ENCODE results near the gene HRH1.

HRH1 gene

DNA sequence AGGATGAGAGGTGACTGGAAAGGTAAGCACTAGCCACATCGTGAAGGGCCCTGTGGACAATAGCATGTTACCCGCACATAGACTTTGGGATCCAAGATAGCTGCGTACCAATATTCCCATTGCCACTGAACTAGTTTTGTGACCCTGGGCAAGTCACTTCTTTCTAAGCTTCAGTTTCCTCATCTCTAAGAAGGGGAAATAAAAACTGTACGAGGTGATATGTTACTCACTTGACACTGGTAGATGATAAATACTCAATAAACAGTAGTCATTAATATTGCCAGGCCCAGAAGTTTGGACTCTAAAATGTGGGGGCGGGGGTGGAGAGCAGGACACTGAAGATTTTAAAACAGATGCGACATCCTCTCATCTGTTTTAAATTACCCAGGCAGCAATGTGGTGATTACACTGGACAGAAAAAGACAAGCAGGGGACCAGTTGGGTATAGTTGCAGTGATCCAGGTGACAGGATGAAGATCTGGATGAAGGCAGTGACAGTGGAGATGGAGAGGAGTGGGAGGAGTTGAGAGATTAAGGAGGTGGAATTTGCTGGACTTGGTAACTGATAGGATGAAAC lies 120.4 kb downstream of the HRH1 start:
- no peak for TF ChIP-seq CTCF (IDR thresholded peaks at IDR 0.05; ENCODE audit: low read depth, low read length)
- no peaks in the 10 kb centered on the region for H3K9me3 ChIP-seq (ENCODE audit: severe bottlenecking)
- H3K36me3 ChIP-seq = peaks cover 10% of the 10 kb centered on the region
- no peaks in the 10 kb centered on the region for H3K27me3 ChIP-seq (ENCODE audit: insufficient read depth, low read depth, severe bottlenecking)
- H3K4me3 ChIP-seq (ENCODE audit: low read depth, low read length) = no peak overlapping the region
- no peak overlapping the region for H3K27ac ChIP-seq
- no peak for DNase-seq

DNA sequence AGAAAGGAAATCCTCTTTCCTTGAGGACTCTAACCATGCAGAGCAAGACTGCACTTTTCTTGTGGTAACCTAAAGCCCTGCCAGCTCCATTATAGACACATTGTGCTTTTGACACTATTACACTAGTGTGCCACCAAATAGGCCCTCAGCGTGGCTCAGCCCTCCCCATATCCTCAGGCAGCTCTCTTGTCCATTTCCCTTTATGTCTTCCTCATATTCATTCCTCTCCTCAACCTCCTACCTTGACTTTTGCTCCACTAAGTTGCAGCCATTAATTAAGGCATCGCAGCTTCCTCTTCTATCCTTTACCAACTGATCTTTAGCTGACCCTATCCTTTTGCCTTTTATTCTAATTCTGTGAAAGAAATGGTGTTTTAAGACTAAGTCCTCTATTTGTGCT lies 121.6 kb downstream of the HRH1 start:
- Histone ChIP-seq H3K36me3 (peaks cover 13% of the 10 kb centered on the region), H3K9me3 (ENCODE audit: severe bottlenecking) (no peaks in the 10 kb centered on the region), H3K27me3 (ENCODE audit: insufficient read depth, low read depth, severe bottlenecking) (no peaks in the 10 kb centered on the region), H3K4me3 (ENCODE audit: low read depth, low read length) (no peak overlapping the region), H3K27ac (no peak overlapping the region)
- no peak for TF ChIP-seq CTCF (IDR thresholded peaks at IDR 0.05; ENCODE audit: low read depth, low read length)
- DNase-seq = no peak

GRCh38 chr3:11276901-11277300 lies 122.6 kb downstream of the HRH1 start:
- no peak overlapping the region for H3K27ac ChIP-seq
- DNase-seq = no peak
- H3K27me3 ChIP-seq (ENCODE audit: insufficient read depth, low read depth, severe bottlenecking) = no peaks in the 10 kb centered on the region
- H3K36me3 ChIP-seq = peaks cover 13% of the 10 kb centered on the region
- TF ChIP-seq CTCF (IDR thresholded peaks at IDR 0.05; ENCODE audit: low read depth, low read length) = no peak
- no peak overlapping the region for H3K4me3 ChIP-seq (ENCODE audit: low read depth, low read length)
- no peaks in the 10 kb centered on the region for H3K9me3 ChIP-seq (ENCODE audit: severe bottlenecking)

DNA sequence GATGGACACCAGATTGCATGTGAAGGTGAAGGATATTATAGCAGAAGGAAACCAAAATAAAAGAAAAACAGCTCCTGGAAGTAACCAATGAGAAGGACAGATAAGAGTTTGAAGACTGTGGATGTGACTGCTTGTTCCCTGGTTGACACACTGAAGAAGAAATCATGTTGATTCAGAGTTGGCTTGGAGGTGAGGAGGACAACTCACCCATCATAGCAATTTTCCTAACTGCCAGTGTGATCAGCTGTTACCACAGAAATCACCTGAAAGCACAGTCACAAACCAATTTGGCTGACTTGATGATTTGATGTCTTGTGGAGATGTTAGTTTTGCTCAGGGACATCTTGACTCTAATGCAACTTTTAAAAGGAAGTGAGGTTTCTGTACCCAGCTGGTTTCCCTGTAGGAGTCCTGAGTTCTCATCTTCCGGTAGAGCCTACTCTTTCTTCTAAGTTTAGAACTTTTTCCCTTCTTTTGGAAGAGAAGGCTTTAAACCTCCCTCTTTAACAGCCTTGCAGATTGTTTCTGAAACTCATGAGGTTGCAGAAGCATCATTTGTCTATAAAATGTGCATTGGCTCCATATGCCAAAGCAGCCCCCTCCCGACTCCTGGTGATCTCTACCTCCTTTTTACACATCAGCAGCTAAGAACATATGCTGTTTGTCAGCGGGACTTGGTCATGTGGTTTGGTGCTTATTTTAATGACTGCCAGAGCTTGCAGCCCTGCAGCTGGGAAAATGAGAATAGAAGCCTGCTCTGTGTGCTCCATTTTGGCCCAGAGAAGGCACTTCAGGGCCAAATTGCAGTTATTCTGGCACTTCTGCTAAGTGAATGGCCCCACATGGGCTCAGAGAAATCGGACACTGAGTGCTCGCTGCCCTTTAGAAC lies 128.2 kb downstream of the HRH1 start:
- TF ChIP-seq CTCF (IDR thresholded peaks at IDR 0.05; ENCODE audit: low read depth, low read length) = no peak
- H3K4me3 ChIP-seq (ENCODE audit: low read depth, low read length) = no peak overlapping the region
- no peaks in the 10 kb centered on the region for H3K27me3 ChIP-seq (ENCODE audit: insufficient read depth, low read depth, severe bottlenecking)
- H3K36me3 ChIP-seq = peaks cover 10% of the 10 kb centered on the region
- no peaks in the 10 kb centered on the region for H3K9me3 ChIP-seq (ENCODE audit: severe bottlenecking)
- no peak for DNase-seq
- no peak overlapping the region for H3K27ac ChIP-seq

GRCh38 chr3:11283139-11283475 lies 128.8 kb downstream of the HRH1 start:
- H3K9me3 ChIP-seq (ENCODE audit: severe bottlenecking) = no peaks in the 10 kb centered on the region
- no peaks in the 10 kb centered on the region for H3K27me3 ChIP-seq (ENCODE audit: insufficient read depth, low read depth, severe bottlenecking)
- H3K4me3 ChIP-seq (ENCODE audit: low read depth, low read length) = no peak overlapping the region
- no peak overlapping the region for H3K27ac ChIP-seq
- no peak for TF ChIP-seq CTCF (IDR thresholded peaks at IDR 0.05; ENCODE audit: low read depth, low read length)
- DNase-seq = no peak
- peaks cover 10% of the 10 kb centered on the region for H3K36me3 ChIP-seq
